ENCODE data around the gene BBIP1.

DNA sequence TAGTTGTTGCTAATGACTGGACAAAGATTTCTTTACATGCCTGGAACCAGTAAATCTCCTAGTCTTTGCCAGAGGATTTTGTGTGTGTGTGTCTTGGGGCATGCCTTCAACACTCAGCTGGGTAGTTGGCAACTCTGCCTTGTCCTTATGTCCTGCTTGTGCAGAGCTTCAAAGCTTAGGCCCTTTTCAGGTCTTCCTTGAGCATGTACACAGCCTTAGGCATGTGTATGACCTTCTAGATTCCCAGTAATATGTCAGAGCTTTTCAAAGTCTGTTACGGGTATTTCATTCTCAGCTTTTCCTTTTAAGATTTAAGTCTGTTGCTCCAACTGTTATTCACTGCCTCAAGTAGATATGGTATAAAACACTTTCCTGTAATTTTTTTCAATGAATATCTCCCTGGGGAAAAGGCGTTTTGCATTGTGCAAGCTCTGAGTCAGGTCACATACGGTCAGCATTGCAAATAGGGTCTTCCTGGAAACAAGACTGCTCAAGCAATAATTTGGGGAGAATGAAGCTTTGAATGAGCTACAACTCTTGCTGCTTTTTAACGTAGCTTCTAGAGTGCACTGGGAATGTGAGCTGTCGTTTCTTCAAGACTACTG, 25.9 kb upstream of the BBIP1 start:
- TF ChIP-seq, protein P1, sequence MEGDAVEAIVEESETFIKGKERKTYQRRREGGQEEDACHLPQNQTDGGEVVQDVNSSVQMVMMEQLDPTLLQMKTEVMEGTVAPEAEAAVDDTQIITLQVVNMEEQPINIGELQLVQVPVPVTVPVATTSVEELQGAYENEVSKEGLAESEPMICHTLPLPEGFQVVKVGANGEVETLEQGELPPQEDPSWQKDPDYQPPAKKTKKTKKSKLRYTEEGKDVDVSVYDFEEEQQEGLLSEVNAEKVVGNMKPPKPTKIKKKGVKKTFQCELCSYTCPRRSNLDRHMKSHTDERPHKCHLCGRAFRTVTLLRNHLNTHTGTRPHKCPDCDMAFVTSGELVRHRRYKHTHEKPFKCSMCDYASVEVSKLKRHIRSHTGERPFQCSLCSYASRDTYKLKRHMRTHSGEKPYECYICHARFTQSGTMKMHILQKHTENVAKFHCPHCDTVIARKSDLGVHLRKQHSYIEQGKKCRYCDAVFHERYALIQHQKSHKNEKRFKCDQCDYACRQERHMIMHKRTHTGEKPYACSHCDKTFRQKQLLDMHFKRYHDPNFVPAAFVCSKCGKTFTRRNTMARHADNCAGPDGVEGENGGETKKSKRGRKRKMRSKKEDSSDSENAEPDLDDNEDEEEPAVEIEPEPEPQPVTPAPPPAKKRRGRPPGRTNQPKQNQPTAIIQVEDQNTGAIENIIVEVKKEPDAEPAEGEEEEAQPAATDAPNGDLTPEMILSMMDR (IDR thresholded peaks at IDR 0.05; ENCODE audit: insufficient read depth, low read length, poor library complexity, severe bottlenecking), result no peak
- TF ChIP-seq EZH2phosphoT487 (conservative IDR thresholded peaks at IDR 0.05; ENCODE audit: low read length), result no peak
